NCI-H146 treated with DMSO at 0.1 percent for 48 hours (cell line): ENCODE measurements around the gene SLC40A1.

ENCODE experiments used
- DNase-seq: peaks from one replicate; lab custom pipeline; 2025; ENCODE audit not compliant: unreplicated experiment; lab: John Stamatoyannopoulos, UW

SLC40A1 gene, protein sequence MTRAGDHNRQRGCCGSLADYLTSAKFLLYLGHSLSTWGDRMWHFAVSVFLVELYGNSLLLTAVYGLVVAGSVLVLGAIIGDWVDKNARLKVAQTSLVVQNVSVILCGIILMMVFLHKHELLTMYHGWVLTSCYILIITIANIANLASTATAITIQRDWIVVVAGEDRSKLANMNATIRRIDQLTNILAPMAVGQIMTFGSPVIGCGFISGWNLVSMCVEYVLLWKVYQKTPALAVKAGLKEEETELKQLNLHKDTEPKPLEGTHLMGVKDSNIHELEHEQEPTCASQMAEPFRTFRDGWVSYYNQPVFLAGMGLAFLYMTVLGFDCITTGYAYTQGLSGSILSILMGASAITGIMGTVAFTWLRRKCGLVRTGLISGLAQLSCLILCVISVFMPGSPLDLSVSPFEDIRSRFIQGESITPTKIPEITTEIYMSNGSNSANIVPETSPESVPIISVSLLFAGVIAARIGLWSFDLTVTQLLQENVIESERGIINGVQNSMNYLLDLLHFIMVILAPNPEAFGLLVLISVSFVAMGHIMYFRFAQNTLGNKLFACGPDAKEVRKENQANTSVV

DNA sequence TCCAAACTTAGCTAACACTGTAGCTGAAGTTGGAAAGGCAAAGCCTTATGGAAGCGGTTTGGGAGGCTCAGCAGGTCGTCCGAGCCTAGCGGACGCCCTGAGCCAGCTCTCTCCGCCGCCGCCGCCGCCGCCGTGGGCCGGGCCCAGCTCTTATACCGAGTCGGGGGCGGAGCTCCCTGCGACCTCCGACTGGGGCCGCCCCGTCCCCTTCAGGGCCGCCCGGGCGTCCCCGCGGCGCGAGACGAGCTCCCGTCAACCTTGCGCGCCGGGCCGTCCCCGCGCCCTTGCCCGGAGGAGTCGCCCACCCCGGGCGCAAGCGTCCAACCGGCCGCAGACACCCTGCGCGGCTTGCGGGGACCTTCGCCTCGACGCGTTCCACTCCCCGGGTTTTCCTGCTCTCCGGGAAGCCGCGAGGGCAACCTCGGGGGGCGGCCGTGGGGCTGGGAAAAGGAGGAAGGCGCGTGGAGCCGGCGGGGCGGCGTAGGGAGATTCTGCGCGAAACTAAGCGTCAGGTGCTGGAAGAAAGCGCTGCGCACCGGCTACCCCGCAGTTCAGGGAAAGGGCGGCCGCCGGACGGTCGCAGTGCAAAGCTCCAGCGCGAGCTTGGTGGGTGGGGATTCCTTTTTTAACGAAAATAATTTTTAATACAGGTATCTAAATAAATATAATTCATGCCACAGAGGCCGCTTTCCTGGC, at the start of gene SLC40A1:
SLC40A1 (minus strand) TSS at position 129 of the 696 bp plus-strand sequence. CDS start 326 bp downstream, outside the sequence.
- DNase-seq = peak; percentile 36

DNA sequence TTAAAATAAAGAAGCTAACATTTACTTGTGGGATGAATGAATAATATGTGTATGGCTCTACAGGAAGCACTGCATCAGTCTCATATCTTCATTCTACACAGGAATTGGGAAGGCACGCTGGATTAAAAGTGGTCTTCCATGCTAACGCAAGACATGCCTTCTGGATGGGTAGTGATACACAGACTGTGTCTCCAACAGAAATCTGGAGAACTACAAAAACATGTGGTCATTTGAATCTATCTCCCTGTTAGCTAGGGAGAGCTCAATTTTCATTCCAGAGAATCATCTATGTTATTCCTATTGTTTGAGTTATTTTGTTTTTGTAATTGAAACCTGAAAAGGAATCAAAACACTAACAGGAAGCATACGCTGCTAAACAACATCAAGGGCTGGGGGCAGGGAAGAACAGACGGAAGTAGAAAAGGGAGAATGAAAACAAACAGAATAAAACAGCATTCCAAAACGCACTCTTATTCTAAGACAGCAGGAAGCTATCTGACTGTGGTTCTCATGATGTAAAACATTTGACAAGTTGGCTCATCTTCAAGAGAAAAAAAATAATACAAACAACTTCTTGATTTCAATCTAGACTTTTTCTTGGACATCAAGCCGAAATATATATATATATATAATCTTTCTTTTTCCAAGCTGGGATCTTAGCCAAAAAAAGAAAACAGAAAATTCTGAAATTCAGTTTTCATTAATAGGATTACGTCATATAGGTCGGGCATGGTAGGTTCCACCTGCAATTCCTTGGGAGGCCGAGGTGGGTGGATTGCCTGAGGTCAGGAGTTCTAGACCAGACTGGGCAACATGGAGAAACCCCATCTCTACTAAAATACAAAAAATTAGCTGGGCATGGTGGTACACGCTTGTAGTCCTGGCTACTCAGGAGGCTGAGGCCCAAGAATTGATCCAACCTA, 49.2 kb upstream of the SLC40A1 start:
- DNase-seq = no peak

DNA sequence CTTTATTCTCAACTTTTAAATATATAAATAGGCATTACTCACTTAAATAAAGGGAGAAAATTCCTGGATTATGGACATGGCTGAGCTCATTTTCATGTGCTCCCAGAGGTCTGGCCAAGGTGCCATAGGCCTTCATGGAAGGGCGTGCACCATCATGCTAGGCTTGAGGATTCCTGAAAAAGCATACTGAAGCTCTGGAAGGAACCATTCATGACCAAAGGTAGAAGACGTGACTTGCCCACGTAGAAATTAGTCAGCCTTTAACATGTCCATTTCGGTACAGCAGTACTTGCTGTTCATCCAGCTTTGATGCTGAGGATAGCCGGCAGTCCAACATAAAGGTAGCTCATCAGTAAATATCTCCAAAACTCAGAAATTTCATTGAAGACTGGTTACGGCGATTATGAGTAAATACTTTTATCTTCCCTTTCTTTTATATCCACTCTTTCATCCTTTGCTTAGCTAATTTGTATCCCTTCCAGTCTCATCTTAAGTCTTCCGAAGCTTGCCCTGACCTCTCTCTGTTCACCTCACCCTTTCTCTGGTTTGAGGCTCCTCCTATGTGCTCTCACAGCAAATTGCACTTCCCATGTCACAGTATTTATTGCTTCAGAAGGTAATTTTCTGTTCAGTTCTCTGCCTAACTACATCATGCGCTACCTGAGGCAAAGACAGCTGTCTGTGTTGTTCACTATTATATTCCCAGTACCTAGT, 48.4 kb upstream of the SLC40A1 start:
- no peak for DNase-seq

DNA sequence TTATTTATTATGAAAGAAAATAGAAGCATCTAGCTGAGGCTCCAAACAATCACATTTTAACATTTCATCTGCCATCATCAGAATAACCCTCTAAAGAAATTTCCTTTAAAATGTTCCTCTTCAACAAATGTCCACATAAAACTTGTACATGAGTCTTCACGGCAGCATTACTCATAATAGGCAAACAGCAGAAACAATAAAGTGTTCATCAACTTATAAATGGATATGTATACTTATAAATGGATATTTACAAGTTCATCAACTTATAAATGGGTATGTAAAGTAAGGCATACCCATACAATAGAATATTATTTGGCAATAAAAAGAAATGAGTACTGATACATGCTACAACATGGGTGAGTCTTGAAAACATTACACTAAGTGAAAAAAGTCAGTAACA, 47.2 kb upstream of the SLC40A1 start:
- DNase-seq = no peak

DNA sequence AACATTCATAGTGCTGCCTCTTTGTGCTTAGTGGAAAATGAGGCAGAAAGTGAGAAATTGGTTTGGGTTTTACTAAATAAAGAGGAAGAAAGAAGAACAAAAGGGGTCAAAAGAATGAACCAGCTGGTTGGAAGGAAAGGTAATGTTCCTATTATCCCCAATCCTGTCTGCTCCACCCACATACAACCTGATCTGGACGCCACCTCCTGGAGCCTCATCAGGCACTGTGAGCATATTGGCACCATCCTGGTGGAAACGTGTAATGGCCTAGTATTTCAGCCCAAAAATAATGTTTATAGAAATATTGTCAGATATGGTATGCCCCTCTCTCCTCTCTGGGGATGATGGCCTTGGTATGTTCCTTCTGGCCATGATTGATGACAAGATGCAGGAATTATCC, 45.0 kb upstream of the SLC40A1 start:
- DNase-seq = no peak

DNA sequence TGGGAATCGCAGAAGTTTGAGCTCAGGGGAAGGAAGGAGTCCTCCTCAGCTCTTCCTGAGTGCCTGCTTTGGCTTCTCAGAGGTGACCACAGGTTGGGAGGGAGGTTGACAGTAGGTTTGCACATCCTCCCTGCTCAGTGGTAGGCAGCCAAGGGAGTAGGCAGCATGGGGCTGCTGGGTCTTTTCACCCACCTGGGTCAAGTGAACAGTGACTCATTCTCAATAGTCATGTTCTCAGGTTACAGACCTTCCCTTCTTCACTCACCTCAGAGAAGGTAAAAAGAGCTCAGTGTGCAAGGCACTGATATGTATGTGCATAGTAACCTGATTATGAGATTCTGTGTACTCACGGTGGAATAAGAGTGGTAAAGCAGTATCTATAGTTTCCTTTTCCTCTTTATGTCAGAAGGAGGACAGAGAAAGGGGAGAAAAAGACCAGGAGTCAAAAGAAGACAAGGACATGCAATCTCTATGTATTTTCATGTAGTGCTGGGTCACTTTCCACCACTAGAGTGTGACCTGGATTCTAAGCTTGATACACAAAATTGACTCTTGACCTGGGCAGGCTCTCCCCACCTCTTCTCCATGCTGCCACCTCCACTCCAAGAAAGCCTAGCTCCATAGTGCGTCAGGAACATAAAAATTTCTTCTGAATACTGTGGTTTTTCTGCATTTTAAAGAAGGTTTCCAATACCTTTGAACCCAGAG, 44.2 kb upstream of the SLC40A1 start:
- DNase-seq = peak; percentile 13

DNA sequence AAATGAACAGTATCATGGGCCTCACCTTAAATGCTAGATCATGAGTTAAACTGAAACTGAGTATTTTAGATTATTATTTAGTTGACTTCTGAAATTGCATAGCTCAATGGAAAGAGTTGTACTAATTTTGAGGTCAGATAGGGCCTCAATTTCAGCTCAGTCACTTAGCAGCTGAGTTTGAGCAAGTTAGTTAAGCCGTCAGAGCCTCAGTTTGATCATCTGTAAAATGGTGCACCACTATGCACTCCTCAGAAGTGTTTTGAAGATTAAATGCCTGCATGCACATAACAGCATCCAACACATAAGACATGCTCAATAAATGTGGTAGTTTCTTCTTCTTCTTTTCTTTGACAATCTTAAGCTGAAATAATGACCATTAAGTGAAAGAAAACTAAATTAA, 42.5 kb upstream of the SLC40A1 start:
- no peak for DNase-seq

DNA sequence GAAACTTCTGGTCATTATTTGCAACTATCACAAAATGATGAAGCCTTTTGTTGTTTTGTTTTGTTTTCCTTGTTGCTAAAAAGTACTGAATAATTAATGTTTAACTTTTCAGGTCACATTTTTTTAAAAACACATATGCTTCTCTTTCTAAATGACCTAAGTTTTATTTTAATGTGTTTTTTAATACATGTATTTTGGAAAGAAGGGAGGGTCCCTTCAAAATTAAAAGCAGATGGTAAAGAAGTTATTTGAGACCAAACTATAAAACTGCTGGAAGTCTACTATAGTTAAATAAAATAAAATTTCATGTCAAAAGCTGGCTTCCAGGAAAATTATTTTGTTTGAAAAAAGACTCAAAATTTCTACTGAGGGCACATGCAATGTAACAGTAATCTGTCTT, 41.2 kb upstream of the SLC40A1 start:
- no peak for DNase-seq

DNA sequence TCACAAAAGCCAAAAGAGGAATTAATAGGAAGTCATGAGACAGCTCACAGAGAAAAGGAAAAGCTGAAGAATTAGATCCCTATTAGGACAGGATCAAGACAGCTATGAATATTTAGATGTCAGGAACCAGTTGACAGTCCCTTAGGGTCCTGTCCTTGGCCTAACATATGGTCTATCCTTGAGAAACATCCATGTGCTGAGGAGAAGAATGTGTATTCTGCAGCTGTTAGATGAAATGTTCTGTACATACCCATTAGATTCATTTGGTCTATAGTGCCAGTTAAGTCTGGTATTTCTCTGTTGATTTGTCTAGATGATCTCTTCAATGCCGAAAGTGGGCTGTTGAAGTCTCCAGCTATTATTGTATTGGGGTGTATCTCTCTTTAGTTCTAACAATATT, 37.6 kb upstream of the SLC40A1 start:
- DNase-seq = no peak

DNA sequence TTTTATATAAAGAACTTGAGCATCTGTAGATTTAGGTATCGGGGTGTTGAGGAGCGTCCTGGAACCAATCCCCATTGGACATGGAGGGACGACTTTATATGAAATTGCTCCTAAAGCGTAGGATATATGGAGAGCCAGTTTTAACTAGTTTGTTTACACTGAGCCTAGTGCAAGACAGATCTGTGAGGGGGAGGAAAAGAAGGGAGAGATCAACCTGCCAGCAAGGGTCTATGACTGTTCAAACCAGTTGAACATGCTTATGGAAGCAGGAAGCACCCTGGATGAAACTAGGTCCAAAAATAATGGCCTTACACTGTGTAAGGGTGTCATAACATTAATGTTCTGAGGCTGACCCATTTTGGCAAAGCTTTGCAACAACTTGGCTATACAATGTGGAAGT, 34.0 kb upstream of the SLC40A1 start:
- DNase-seq = no peak

DNA sequence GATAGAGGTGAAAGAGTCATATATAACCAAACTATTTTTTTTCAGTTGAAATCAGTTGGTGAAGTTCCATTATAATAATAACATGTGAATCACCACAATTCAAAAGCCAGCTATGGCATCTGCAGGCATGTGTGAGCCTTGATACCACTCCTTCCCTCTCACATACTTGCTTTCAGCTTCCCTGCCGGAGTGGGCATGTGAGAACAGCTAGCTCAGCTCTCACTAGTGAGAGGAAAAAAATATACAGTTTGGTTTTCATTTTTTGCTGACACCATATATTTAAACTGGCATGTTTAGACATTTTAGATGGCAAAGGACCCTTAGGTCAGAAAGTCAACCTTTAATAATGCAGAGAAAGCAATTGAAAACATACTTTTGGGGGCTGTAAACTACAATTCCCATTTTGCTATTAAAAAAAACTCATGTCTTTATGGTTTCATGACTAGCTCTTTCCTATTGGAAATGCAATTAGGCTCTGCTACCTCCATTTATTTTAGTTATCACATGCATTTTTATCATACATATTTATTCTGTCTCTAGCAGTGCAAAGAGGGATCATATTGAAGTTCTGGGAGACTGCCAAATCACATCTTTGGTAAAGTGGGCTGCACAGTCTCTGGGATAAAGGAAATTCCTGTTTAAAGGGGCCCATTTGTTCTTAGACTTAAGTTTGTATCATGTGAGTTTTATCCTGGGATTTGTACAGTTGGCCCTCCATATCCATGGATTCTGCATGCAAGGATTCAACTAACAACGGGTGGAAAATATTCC, 33.2 kb upstream of the SLC40A1 start:
- no peak for DNase-seq

DNA sequence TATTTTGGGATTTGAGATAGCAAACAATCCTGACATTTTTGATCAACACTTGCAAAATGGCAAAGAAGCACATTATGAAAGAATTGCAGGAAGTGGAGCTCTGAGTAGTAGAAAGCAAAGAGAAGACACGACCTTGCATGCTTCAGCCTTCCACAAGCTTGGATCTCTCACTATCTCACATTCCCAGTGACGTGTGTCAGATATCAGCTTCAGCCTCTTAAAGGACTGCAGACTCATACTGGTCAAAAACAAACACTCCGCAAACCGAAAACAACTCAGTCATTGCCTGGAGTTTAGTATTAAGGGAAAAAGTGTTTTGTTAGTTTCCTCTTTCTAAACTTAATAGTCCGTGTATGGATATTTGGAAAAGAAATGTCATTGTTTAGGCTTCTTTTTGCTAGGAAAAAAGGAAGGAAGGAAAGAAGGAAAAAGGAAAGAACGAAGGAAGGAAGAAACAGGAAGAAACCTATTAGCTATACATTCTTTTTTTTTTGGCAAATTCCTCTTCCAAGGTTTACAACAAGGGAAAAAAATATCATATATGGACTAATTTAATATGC, 32.6 kb upstream of the SLC40A1 start:
- DNase-seq = no peak

DNA sequence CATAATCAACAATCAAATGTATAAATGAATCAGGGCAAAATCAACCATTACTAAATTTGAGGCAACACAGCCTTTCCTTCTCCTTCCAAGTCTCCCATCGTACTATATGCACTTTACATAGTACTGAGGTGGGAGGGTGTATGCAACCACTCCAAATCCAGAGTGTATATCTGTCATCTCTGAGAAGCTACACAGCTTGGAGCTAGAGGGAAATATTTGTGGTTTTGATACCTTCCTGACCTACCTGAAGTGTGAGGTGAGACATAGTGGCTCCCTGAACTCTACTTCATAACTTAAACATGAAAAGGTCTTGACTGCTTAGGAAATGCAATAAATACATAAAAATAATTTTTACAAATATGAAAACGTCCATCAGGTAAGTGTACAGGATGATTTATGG, 30.1 kb upstream of the SLC40A1 start:
- no peak for DNase-seq

DNA sequence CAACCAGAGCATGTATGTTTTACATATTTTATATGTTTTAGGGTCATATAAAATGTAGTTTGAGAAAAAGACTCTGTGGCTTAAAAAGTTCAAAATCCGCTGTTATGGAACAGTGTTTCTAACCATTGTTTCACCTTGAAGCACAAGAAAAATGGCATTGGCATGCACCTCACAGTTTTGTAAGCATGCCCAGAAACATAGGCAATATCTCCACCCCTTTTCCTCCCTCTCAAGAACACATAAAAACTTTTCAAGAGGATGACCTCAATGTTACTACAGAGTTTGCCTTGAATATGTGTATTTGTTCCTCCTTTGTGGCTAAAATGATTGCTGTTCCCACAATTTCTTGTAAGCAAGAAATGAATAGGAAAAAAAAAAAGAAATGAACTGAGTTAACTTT, 29.3 kb upstream of the SLC40A1 start:
- DNase-seq = no peak

DNA sequence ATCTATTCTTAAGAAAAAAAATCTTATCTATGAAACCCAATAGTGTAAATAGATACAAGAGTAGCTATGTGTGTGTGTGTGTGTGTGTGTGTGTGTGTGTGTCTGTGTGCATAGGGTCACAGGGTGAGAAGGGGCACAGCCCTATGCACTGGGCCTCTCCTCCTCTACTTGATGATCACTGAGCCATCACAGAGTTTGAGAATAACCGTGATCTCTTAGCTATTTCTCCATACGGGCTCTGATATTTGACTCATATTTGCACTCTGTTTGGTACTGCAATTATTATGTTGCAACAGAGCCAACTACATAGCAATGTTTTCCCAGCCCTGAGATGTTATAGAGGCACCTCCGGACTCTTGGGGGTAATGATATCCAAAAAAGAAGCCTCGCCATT, 28.8 kb upstream of the SLC40A1 start:
- DNase-seq = no peak

DNA sequence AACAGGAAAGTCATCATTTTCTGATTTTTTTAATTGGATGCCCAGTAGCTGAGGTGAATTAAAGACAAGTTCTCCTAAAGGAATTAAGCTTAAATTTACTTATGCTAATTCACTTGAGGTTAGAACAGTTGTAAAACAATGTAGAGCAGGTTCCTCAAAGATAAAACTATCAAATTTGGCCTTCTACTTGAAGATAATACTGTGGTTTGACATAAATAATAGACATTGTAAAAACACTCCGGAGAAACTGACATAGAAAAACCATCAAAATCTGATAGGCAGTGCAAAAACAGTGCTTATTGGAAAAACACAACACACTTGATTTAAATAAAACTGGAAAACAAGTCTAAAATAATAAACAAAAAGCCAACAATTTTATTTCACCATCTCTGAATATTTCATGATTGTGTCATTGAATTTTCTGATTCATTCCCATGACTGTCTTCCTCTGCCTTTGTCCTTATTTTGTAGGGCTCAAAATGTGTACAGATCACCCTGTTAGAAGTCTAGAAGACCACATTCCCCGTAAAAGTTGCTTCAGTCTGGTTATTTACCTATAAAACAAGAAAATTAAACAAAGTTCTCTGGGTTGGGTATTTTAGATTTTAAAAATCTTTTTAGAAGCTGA, 28.3 kb upstream of the SLC40A1 start:
- DNase-seq = no peak

DNA sequence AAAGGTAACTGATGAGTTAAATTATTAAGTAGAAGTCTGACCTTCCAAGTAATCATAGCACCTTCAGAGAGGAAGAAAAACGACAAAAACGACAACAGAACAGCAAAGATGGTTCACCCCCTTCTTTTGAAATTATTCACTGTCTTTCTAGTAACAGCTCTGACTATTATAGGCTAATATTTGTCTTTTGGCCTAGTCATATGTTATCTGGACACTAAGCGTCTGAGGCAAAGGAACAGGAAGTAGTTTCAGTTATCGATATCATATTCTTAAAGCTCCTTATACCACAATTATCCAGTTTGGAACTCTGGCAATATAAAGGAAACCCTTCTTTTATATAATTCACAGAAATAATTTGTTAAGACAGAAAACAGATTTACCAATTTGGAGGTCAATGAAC, 27.6 kb upstream of the SLC40A1 start:
- no peak for DNase-seq

DNA sequence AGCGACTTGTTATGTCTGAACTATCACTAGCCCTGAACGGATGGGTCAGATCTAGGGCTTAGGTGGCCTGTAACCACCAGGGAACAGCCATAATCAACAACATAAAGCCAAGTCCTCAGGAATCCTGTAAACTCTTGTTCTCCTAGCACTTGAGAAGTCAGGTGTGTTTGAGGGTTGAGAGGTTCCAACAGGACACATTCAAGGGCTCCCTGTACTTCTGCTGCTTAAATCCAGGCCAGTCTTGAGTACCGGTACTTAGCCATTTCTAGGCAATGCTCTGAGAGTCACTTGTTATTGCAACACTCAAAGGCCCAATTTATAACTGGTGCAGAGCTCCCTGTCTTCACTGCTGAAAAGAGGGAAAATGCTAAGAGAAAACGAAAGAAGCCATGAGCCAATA, 21.6 kb upstream of the SLC40A1 start:
- DNase-seq = no peak
